HG03064 (cell line): ENCODE measurements around the gene IRS1.
A peak's percentile ranks its signal among the peaks of the same experiment; 100 is the strongest.

ENCODE experiments used
- ATAC-seq: cut with Tn5 transposase; IDR thresholded peaks from one replicate; pipeline ENCODE4 v1.9.1; 2021; ENCODE audit warnings: low read depth; ENCODE audit not compliant: unreplicated experiment

Gene IRS1

GRCh38 chr2:226829721-226830631 lies 30.4 kb upstream of the IRS1 start:
- ATAC-seq, result no peak

- ATAC-seq, result no peak
These were observed 28.6 kb upstream of the IRS1 start for GRCh38 chr2:226828191-226828590.

GRCh38 chr2:226825056-226825455 lies 25.4 kb upstream of the IRS1 start:
- ATAC-seq, result no peak

GRCh38 chr2:226818930-226819329 lies 19.3 kb upstream of the IRS1 start:
- ATAC-seq, result no peak

DNA sequence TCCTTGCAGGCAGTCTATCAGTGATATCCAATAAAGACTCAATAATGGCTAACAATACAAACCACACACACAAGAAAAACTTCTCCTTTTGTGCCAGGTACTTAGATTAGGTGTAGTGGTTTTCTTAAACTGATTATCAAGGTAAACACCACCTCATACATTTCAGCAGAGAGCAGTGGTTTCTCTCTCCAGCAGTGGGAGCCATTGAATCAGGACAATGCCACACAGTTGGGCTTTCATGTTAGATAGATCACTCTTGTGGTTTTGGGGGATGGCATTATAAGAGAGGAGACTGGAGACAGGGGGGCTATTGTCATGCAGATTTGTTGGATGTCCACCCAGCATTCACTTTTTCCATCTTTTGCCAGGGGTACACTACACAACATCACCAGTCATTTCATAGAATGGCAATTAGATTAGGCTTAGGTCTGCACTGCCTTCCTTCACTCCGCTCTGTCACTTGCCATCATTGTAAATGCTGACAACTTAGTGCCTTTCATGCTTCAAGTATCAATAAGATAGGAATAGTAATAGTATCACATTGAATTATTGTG lies 13.6 kb upstream of the IRS1 start:
- no peak for ATAC-seq

DNA sequence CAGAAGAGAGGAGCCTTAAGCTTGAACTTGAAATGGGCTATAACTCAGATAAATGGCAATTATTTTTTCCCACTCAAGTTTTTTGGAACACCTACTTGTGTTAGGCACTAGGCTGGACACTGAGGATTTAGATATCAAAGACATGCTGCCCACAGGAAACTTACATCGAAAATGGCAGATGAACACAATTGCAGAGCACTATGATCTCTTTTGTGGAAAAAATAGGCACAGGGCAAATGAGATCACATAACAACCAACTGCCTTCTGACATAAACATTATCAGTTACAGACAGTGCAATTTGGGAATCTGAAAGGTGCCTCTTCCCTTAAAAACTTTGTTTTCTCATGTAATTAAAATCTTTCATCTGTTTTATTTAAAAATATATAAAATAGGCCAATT lies 3.8 kb upstream of the IRS1 start:
- no peak for ATAC-seq

GRCh38 chr2:226802573-226802972 lies 3.0 kb upstream of the IRS1 start:
- no peak for ATAC-seq

GRCh38 chr2:226800941-226801784 lies 1.5 kb upstream of the IRS1 start:
- ATAC-seq, result peak; percentile 80

DNA sequence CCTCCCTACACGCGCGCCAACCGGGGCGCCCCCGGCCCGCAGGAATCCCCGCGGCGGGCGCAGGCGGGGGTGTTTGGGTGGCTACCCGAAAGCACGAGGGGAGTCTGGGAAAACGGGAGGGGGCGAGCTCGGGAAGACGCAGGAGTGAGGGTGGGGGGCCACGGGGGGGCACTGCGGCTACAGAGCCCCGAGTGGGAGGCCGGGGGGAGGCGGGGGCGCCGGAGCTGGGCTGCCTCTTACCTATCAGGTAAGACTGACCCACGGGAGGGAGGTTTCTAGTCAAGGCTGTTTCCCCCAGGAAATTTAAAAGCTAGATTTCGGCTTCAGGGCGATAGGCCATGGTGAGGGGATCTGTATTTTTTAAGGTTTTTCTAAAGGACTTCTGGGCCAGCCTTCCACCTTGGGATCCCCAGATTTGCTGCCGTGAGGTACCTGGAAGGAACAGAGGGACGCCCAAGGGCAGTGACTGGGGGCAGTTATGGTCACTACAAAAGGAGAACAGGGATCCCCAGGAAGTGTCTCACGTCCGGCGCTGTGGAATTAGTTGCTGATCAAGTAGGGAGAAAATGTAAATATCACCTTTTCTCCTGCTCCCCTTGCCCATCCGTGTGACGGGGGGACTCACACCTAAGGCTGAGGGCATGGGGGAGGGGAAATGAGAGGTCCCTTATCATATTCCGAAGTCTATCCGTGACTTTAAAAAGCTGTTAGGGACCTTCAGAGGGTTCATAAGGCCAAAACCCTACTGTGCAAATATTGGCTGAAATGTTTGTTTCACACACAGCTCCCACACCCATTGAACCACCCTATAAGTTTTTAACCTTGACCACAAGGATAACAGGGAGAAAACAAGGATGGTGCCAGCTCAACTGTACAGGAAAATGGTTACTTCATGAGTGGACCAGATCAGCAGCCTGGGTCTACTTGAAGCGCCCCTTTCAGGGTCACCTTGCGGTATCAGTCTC lies 638 bp upstream of the IRS1 start:
- no peak for ATAC-seq

DNA sequence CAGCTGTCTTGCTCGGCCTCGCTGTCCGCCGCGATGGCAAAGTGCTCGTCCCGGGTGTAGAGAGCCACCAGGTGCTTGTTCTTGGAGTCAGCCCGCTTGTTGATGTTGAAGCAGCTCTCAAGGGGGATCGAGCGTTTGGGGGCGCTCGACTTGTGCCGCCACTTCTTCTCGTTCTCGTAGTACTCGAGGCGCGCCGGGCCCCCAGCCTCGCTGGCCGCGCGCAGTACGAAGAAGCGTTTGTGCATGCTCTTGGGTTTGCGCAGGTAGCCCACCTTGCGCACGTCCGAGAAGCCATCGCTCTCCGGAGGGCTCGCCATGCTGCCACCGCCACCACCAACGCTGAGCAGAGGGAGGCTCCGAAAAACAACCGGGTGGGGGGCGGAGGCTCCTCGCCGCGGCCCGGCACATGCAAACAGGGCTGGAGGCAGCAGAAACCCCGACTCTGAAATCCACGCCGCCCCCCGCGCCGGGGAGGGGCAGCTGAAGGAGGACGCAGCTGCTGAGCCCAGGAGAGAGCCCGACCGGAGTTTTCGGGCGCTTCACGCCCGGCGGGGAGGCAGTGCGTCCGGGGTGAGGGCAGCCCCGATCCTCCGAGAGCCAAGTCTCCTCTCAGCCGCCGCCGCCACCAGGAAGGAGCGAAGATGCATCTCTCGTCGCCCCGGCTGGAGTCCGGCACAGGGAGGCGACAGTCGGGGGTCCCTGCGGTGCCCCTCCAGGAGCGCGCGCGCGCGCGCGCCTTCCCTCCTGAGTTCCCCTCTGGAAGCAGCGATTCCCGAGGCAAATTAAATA lies 1.0 kb downstream of the IRS1 start:
- peak; percentile 39 for ATAC-seq

- no peak for ATAC-seq
These were observed 1.6 kb downstream of the IRS1 start for GRCh38 chr2:226797989-226798421.

DNA sequence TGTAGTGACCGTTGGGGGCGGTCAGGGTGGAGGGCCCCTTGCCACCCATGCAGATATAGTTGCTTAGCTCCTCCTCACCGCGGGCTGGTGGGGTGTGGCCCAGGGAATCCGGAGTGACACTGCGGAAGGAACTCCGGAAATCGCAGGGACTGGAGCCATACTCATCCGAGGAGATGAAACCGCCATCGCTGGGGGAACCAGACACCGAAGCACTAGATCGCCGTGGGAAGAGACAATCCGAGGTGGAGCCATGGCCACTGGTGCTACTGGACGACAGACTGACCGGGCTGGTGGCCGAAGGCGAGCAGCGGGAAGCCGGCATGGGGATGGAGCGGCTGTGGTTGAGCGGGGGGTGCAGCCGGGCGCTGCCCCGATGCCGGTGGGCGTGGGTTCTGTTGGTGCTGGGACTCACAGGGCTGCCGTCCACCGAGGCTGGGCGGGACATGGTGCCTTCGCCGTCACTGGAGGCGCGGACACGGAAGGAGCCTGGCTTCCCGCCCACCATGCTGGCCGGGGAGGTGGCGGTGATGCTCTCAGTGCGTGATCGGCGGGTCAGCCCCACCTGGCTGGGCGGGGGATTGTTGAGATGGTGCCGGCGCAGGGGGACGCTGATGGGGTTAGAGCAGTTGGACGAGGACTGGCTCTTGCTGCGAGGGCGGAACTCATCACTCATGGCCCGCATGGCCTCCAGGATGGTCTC lies 2.2 kb downstream of the IRS1 start:
- no peak for ATAC-seq

DNA sequence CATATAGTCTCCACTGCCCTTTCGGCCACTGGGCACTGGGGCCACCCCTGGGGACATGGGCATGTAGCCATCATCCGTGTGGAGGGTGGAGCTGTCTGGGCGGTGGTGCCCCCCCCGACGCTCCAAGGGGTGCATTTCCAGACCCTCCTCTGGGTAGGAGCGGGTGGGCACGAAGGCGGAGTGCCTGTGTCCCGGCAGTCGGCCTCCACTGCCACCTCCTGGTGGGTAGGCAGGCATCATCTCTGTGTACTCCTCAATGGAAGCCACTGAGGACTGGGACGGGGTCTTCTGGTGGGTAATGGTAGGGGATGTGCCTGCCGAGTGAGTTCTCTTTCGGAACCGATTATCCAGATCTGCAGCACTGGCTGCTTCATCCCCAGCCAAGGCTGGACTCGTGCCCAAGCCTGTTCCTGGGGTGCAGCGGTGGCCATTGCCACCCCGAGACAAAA lies 2.8 kb downstream of the IRS1 start:
- no peak for ATAC-seq

DNA sequence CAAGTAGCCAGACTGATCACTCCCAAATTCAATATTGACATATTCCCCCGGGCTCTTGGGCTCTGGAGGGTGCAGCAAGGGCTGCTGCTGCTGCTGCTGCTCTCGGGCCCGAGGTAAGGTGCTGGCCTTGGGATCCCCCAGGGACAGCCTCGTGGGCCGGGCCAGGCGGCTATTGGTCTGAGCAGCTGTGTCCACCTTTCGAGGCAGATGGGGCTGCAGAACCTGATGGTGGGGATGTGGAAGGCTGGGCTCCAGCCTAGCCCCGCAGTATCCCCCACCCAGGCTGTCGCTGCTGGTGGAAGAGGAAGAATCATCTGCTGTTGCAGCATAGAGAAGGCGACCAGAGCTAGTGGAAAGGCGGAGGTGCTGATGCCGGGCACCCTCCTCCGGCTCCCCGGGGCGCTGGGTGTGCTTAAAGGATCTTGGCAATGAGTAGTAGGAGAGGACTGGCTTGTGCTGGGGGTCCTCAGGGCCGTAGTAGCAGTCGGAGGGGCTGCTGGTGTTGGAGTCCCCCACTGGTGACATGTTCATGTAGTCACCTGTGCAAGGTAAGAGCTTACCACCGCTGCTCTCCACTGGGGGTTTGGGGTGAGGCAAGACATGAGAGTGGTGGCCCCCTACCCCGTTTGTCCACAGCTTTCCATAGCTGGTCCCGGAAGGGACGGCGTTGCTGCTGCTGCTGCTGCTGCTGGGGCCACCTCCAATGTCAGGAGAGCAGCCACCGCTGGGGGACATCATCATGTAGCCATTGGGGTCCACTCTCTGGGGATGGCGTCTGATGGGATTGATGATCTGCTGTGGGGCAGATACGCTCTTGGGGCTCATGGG lies 3.4 kb downstream of the IRS1 start:
- no peak for ATAC-seq

DNA sequence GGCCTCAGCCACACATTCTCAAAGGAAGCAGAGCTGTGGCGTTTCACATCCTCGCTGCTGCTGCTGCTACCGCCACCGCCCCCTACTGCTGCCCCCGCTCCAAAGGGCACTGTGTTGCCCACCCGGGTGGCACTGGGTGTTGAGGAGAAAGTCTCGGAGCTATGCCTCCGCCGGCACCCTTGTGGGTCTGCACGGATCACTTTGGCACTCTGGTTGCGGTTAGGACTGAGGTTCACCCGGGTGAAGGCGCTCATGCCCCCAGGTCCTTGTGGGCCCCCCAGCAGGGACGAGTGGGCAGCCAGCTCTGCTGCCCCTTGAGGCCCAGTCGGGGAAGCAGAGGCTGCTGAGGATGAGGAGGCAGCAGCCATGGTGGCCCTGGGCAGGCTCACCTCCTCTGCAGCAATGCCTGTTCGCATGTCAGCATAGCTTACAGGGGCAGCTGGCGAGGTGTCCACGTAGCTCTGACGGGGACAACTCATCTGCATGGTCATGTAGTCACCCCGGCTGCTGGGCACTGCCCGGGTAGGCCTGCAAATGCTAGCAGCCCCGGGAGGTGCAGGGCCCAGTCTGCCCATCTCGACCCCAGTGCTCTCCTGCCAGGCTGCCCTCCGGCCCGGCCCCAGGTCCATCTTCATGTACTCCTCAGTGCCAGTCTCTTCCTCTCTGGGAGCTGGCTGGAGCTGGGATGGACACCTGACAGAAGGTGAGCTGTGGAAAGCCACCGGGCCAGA lies 4.2 kb downstream of the IRS1 start:
- ATAC-seq, result no peak

GRCh38 chr2:226794751-226795171 lies 4.9 kb downstream of the IRS1 start:
- no peak for ATAC-seq

GRCh38 chr2:226794196-226794661 lies 5.4 kb downstream of the IRS1 start:
- ATAC-seq, result no peak
